Upper lobe of left lung (tissue), 6 donors: Measurements from ENCODE around the gene HSFX4. TPM values are rescaled to one million over a fixed set of nuclear protein-coding genes. Genes with fewer than 3 reads are reported as not detected.
A peak's percentile ranks its signal among the peaks of the same experiment; 100 is the strongest.

Source experiments
- ATAC-seq, 2 donors: fragments of 200-7000 bp; cut with Tn5 transposase; one replicate each; pipeline ENCODE4 v1.9.1; 2022; ENCODE audit warnings: mild to moderate bottlenecking in 2 of 2, moderate library complexity in 2 of 2; ENCODE audit not compliant: low FRiP score in 2 of 2
- DNase-seq, 2 donors: peaks; one replicate each; pipeline ENCODE4 v3.0.0-alpha.2; 2019 to 2020
- H3K27ac ChIP-seq, 4 donors: fragments of 200-600 bp; sonication (generic); one replicate each; pipeline ENCODE4 v1.5.1; 2016 to 2019
- H3K27me3 ChIP-seq, 4 donors: fragments of 200-600 bp; sonication (generic); one replicate each; pipeline ENCODE4 v1.5.1; 2017 to 2019
- H3K36me3 ChIP-seq, 4 donors: fragments of 200-600 bp; sonication (generic); one replicate each; pipeline ENCODE4 v1.5.1; 2016 to 2019
- H3K4me1 ChIP-seq, 4 donors: fragments of 200-600 bp; sonication (generic); one replicate each; pipeline ENCODE4 v1.5.1; 2018 to 2019
- H3K4me3 ChIP-seq, 4 donors: fragments of 200-600 bp; sonication (generic); one replicate each; pipeline ENCODE4 v1.5.1; 2017 to 2019; ENCODE audit warnings: mild to moderate bottlenecking in 2 of 4, moderate library complexity in 1 of 4
- H3K9me3 ChIP-seq, 4 donors: fragments of 200-600 bp; sonication (generic); one replicate each; pipeline ENCODE4 v1.5.1; 2018 to 2019
- EP300 ChIP-seq, 4 donors: sonication (generic); formaldehyde crosslinking; IDR thresholded peaks; one replicate each; pipeline ENCODE4 v1.5.1; 2017; ENCODE audit warnings: antibody characterized with exemption in 4 of 4, control low read depth in 2 of 4
- POLR2A ChIP-seq, 4 donors: fragments of 450-650 bp; IDR thresholded peaks; one replicate each; pipeline ENCODE4 v1.5.1; 2016 to 2017; ENCODE audit warnings: antibody characterized with exemption in 4 of 4, mild to moderate bottlenecking in 2 of 4
- POLR2AphosphoS5 ChIP-seq, 2 donors: sonication (generic); formaldehyde crosslinking; IDR thresholded peaks; one replicate each; pipeline ENCODE4 v1.5.1; 2017; ENCODE audit warnings: antibody characterized with exemption in 2 of 2
- whole genome bisulfite sequencing, 2 donors: methylation state at CpG; one replicate each; pipeline ENCODE4 v1.1.5; 2017 to 2018; 5-methylcytosine and 5-hydroxymethylcytosine counted together
- total RNA-seq, 6 donors: library from RNA; depleted of rRNA in 4 of 6; stranded (reverse); fragments of >200 nt in 4 of 6; gene quantifications; one replicate each; pipeline versions ENCODE4 v1.1.0 to v1.2.1, GENCODE V29; 2016 to 2021
- TF ChIP-seq, protein P1 (sequence below), 6 experiments: fragments of 450-650 bp in 4 of 6; fragments of 200-600 bp in 2 of 6; sonication (generic) in 2 of 6; IDR thresholded peaks; one replicate each; pipeline ENCODE4 v1.5.1; 2016 to 2019; ENCODE audit warnings: antibody characterized with exemption in 6 of 6
- donor health status: DM: no; HTN: no; CAD: no; lungs with moderate emphysema.
- donor health status: DM: no; HTN: yes; CAD: no; lungs with severe emphysema.

The HSFX4 gene
- total RNA-seq, 6 donors from 2014 or later: not detected

GRCh38 chrX:149908308-149908707 lies 21.1 kb upstream of the HSFX4 start:
- ATAC-seq (no peak), DNase-seq (no peak)
- WGBS, 2 donors: 75 to 93% methylated on average over 3 of the region's 3 CpGs
- Histone ChIP-seq H3K27me3 (no peaks in the 10 kb centered on the region), H3K4me3 (no peak overlapping the region), H3K27ac (no peak overlapping the region), H3K36me3 (no peaks in the 10 kb centered on the region), H3K4me1 (no peaks in the 10 kb centered on the region), H3K9me3 (no peaks in the 10 kb centered on the region)
- TF ChIP-seq POLR2AphosphoS5 (IDR thresholded peaks at IDR 0.05) (no peak), EP300 (IDR thresholded peaks at IDR 0.05) (no peak), POLR2A (IDR thresholded peaks at IDR 0.05) (no peak)
- TF ChIP-seq, protein P1, sequence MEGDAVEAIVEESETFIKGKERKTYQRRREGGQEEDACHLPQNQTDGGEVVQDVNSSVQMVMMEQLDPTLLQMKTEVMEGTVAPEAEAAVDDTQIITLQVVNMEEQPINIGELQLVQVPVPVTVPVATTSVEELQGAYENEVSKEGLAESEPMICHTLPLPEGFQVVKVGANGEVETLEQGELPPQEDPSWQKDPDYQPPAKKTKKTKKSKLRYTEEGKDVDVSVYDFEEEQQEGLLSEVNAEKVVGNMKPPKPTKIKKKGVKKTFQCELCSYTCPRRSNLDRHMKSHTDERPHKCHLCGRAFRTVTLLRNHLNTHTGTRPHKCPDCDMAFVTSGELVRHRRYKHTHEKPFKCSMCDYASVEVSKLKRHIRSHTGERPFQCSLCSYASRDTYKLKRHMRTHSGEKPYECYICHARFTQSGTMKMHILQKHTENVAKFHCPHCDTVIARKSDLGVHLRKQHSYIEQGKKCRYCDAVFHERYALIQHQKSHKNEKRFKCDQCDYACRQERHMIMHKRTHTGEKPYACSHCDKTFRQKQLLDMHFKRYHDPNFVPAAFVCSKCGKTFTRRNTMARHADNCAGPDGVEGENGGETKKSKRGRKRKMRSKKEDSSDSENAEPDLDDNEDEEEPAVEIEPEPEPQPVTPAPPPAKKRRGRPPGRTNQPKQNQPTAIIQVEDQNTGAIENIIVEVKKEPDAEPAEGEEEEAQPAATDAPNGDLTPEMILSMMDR (IDR thresholded peaks at IDR 0.05): no peak

DNA sequence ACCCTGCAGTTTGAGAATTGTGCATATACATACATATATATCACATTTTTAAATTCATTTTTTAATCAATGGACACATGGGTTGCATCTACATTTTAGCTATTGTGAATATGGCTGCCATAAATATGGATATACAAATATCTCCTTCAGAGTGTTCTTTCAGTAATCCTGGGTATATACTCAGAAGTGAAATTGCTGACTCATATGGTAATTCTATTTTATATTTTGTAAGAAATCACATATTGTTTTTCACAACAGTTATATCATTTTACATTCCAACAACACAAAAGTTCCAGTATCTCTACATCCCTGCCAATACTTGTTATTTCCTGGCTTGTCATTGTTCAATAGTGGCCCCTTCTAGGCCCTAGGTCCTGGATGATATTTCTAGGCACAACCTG lies 20.6 kb upstream of the HSFX4 start:
- Histone ChIP-seq H3K4me3 (no peak overlapping the region), H3K27ac (no peak overlapping the region), H3K27me3 (no peaks in the 10 kb centered on the region), H3K36me3 (no peaks in the 10 kb centered on the region), H3K9me3 (no peaks in the 10 kb centered on the region), H3K4me1 (no peaks in the 10 kb centered on the region)
- no peak for ATAC-seq
- no peak for DNase-seq
- TF ChIP-seq POLR2A (IDR thresholded peaks at IDR 0.05) (no peak), EP300 (IDR thresholded peaks at IDR 0.05) (no peak), POLR2AphosphoS5 (IDR thresholded peaks at IDR 0.05) (no peak)
- TF ChIP-seq, protein P1 (IDR thresholded peaks at IDR 0.05): no peak

DNA sequence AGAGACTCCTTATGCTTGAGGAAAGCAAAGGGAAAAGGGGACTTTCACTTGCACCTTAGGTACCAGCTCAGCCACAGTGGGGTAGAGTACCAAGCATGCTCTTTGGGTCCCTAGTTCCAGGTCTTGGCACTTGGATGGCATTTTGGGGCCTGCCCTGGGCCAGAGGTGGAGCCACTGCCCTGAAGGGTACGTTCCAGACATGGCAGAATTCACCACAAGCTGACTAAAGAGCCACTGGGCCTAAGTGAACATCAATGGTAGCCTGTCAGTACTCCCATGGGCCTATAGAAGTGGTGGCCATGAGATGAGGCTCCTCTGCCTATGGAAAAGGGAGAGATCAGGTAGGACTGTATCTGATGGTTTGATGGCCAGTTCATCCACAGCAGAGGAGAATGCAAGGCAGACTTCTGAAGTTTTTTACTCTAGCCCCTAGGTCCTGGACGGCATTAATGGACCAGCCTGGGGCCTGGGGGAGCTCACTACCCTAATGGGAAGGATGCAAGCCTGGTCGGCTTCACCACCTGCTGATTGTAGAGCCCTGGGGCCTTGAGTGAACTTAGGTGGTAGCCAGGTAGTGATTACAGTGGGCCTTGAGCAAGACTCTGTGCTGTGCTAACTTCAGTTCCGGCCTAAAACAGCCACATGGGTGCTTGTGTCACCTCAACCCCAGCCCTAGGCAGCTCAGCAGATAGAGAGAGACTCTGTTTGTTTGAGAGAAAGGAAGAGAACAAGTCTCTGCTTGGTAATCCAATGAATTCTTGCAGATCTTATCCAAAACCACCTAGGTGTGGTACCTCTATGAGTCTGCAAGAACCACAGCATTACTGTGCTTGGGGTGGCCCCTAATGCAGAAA lies 19.8 kb upstream of the HSFX4 start:
- 83 to 100% methylated on average over 4 of the region's 4 CpGs for WGBS, 2 donors
- Histone ChIP-seq H3K27me3 (no peaks in the 10 kb centered on the region), H3K27ac (no peak overlapping the region), H3K36me3 (no peaks in the 10 kb centered on the region), H3K9me3 (no peaks in the 10 kb centered on the region), H3K4me3 (no peak overlapping the region), H3K4me1 (no peaks in the 10 kb centered on the region)
- ATAC-seq (peak in 1 of 2 donors; percentile 70), DNase-seq (no peak)
- no peak for TF ChIP-seq POLR2A (IDR thresholded peaks at IDR 0.05)
- TF ChIP-seq EP300 (IDR thresholded peaks at IDR 0.05): no peak
- no peak for TF ChIP-seq POLR2AphosphoS5 (IDR thresholded peaks at IDR 0.05)
- TF ChIP-seq, protein P1 (IDR thresholded peaks at IDR 0.05): no peak

DNA sequence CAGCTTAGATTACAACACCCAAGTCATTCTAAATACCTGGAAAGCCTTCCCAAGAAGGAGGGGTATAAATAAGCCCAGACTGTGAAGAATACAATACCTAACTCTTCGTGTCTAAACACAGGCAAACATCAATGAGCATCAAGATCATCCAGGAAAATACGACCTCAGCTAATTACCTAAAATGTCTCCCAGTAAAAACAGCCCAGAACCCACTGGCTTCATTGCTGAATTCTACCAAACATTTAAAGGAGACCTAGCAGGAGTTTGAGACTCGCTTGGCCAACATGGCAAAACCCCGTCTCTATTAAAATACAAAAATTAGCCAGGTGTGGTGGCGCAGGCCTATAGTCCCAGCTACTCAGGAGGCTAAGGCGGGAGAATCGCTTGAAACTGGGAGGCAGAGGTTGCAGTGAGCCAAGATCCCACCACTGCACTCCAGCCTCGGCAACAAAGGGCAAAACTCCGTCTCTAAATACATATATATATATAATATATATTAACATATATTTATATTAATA lies 19.1 kb upstream of the HSFX4 start:
- WGBS, 2 donors: 91 to 96% methylated on average over 7 to 9 of the region's 9 CpGs
- DNase-seq (no peak), ATAC-seq (no peak)
- TF ChIP-seq, protein P1 (IDR thresholded peaks at IDR 0.05): no peak
- TF ChIP-seq POLR2A (IDR thresholded peaks at IDR 0.05) (no peak), POLR2AphosphoS5 (IDR thresholded peaks at IDR 0.05) (no peak), EP300 (IDR thresholded peaks at IDR 0.05) (no peak)
- H3K4me3 ChIP-seq: no peak overlapping the region
- H3K27me3 ChIP-seq: no peaks in the 10 kb centered on the region
- no peaks in the 10 kb centered on the region for H3K9me3 ChIP-seq
- no peaks in the 10 kb centered on the region for H3K36me3 ChIP-seq
- H3K27ac ChIP-seq: no peak overlapping the region
- no peaks in the 10 kb centered on the region for H3K4me1 ChIP-seq
